Calu3 (cell line): Measurements from ENCODE around the gene FLG. TPM values are rescaled to one million over a fixed set of nuclear protein-coding genes. Genes with fewer than 3 reads are reported as not detected.
"Not testable (repeated sequence)": the region's sequence is repeated elsewhere in the genome, so short reads cannot be mapped to it uniquely, and the experiment has no call there.

Experiments used
- BruUV-seq: library from RNA; stranded (reverse); fragments of 400-500 nt; replicated peaks from 2 replicates; lab custom pipeline; 2021; lab: Mats Ljungman, UMichigan
- CTCF ChIA-PET: fragments of 300-600 bp; sonication (Branson Sonifier 250); formaldehyde crosslinking; loops from one replicate; lab custom pipeline; 2022; ENCODE audit warnings: antibody characterized with exemption; lab: Charles Lee
- DNase-seq: peaks from one replicate; pipeline ENCODE4 v3.0.0; 2022
- H3K27ac Mint-ChIP-seq: one replicate; pipeline ENCODE4 v1.8.0; 2022; ENCODE audit warnings: mixed read lengths; ENCODE audit not compliant: unreplicated experiment
- H3K27me3 Mint-ChIP-seq: one replicate; pipeline ENCODE4 v1.8.0; 2022; ENCODE audit warnings: mixed read lengths; ENCODE audit not compliant: unreplicated experiment
- H3K36me3 Mint-ChIP-seq: one replicate; pipeline ENCODE4 v1.8.0; 2022; ENCODE audit warnings: mild to moderate bottlenecking, moderate library complexity, mixed read lengths; ENCODE audit not compliant: insufficient read depth, unreplicated experiment
- H3K4me1 Mint-ChIP-seq: one replicate; pipeline ENCODE4 v1.8.0; 2022; ENCODE audit warnings: mild to moderate bottlenecking, low read depth, mixed read lengths; ENCODE audit not compliant: unreplicated experiment
- H3K4me3 Mint-ChIP-seq: one replicate; pipeline ENCODE4 v1.8.0; 2022; ENCODE audit warnings: mild to moderate bottlenecking, low read depth, moderate library complexity, mixed read lengths; ENCODE audit not compliant: unreplicated experiment
- H3K9me3 Mint-ChIP-seq: one replicate; pipeline ENCODE4 v1.8.0; 2022; ENCODE audit warnings: low read depth, mixed read lengths; ENCODE audit not compliant: unreplicated experiment
- intact Hi-C: fragments of 100-400 bp; cut with micrococcal nuclease; formaldehyde crosslinking; loops from one replicate; pipeline ENCODE4 v1.10.0; 2022; ENCODE audit not compliant: unreplicated experiment
- total RNA-seq: library from RNA; stranded (reverse); gene quantifications from 2 replicates; pipeline ENCODE4 v1.2.3, GENCODE V29; 2022

FLG gene
- total RNA-seq, 1 experiment from 2014 or later = not detected

DNA sequence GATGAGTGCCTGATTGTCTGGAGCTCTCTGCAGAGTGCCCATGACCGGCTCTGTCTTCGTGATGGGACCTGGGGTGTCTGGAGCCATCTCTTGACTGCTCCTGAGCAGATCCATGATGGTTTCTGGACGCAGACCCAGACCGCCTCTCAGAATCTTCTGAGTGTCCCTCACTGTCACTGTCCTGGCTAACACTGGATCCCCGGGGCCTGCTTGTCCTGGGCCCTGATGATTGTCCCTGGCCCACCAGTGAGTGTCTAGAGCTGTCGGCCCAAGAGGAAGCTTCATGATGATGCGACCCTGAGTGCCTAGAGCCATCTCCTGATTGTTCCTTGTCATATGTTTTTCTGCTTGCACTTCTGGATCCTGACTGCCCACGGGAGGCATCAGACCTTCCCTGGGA lies 17.1 kb downstream of the FLG start:
- intact Hi-C loops, H3K36me3 Mint-ChIP-seq, BruUV-seq, DNase-seq, H3K4me3 Mint-ChIP-seq, H3K27me3 Mint-ChIP-seq, CTCF ChIA-PET, H3K4me1 Mint-ChIP-seq, H3K27ac Mint-ChIP-seq: not testable (repeated sequence)
- H3K9me3 Mint-ChIP-seq = peaks cover 36% of the 10 kb centered on the region

DNA sequence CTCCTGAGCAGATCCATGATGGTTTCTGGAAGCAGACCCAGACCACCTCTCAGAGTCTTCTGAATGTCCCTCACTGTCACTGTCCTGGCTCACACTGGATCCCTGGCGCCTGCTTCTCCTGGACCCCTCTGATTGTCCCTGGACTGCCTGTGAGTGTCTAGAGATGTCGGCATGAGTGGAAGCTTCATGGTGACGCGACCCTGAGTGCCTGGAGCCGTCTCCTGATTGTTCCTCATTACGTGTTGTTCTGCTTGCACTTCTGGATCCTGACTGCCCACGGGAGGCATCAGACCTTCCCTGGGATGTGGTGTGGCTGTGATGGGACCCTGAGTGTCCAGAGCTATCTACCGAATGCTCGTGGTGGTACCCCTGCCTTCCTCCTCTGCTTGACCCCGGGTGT lies 18.9 kb downstream of the FLG start:
- DNase-seq, H3K27ac Mint-ChIP-seq, H3K4me3 Mint-ChIP-seq, H3K36me3 Mint-ChIP-seq, H3K4me1 Mint-ChIP-seq, intact Hi-C loops, BruUV-seq, H3K27me3 Mint-ChIP-seq, CTCF ChIA-PET: not testable (repeated sequence)
- peaks cover 32% of the 10 kb centered on the region for H3K9me3 Mint-ChIP-seq

- H3K9me3 Mint-ChIP-seq = peaks cover 24% of the 10 kb centered on the region
- peaks cover 18% of the 10 kb centered on the region for H3K27me3 Mint-ChIP-seq
- H3K4me1 Mint-ChIP-seq, H3K27ac Mint-ChIP-seq, intact Hi-C loops, DNase-seq, H3K4me3 Mint-ChIP-seq, CTCF ChIA-PET, BruUV-seq, H3K36me3 Mint-ChIP-seq: not testable (repeated sequence)
Observed at GRCh38 chr1:152304773-152305172, 20.3 kb downstream of the FLG start.

DNA sequence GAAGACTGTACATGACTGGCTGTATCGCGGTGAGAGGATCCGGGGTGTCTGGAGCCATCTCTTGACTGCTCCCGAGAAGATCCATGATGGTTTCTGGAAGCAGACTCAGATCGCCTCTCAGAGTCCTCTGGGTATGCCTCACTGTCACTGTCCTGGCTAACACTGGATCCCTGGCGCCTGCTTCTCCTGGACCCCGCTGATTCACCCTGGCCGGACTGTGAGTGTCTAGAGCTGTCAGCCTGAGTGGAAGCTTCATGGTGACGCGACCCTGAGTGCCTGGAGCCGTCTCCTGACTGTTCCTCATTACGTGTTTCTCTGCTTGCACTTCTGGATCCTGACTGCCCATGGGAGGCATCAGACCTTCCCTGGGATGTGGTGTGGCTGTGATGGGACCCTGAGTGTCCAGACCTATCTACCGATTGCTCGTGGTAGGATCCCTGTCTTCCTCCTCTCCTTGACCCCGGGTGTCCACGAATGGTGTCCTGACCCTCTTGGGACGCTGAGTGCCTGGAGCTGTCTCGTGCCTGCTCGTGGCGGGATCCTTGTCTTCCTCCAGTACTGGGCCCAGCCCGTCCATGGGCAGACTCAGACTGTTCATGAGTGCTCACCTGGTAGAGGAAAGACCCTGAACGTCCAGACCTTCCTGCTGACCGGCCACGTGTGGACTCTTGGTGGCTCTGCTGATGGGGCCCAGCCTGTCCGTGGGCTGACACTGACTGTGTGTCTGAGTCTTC lies 21.7 kb downstream of the FLG start:
- H3K4me3 Mint-ChIP-seq, H3K4me1 Mint-ChIP-seq, H3K36me3 Mint-ChIP-seq, CTCF ChIA-PET, intact Hi-C loops, DNase-seq, H3K27ac Mint-ChIP-seq, BruUV-seq: not testable (repeated sequence)
- Mint-ChIP-seq H3K27me3 (peaks cover 23% of the 10 kb centered on the region), H3K9me3 (peaks cover 14% of the 10 kb centered on the region)

GRCh38 chr1:152256394-152256793 lies 68.6 kb downstream of the FLG start:
- CTCF ChIA-PET, H3K36me3 Mint-ChIP-seq, DNase-seq, intact Hi-C loops, H3K4me1 Mint-ChIP-seq, H3K4me3 Mint-ChIP-seq, H3K27ac Mint-ChIP-seq, H3K9me3 Mint-ChIP-seq, BruUV-seq: not testable (repeated sequence)
- peaks cover 44% of the 10 kb centered on the region for H3K27me3 Mint-ChIP-seq

Other genes starting within 250 kb of the FLG start
- not detected in 2 replicates for gene TCHHL1, start 236.2 kb downstream of the FLG start, total RNA-seq
- 0.07 TPM in 1 of 2 replicates, not detected in the other for gene TCHH, start 209.8 kb downstream of the FLG start, total RNA-seq
- gene RPTN, start 166.0 kb downstream of the FLG start, total RNA-seq = not detected in 2 replicates
- not detected in 2 replicates for gene HRNR, start 101.0 kb downstream of the FLG start, total RNA-seq
- not detected in 2 replicates for gene FLG2, start 34.8 kb upstream of the FLG start, total RNA-seq
- gene CRNN, start 89.0 kb upstream of the FLG start, total RNA-seq = not detected in 2 replicates
- gene LCE5A, start 185.6 kb upstream of the FLG start, total RNA-seq = not detected in 2 replicates
- gene CRCT1, start 189.2 kb upstream of the FLG start, total RNA-seq = not detected in 2 replicates
- gene LCE3E, start 241.5 kb upstream of the FLG start, total RNA-seq = not detected in 2 replicates